Small intestine (tissue), 7 donors: ENCODE data around the gene RPIA. TPM values are rescaled to one million over a fixed set of nuclear protein-coding genes. Genes with fewer than 3 reads are reported as not detected.

Source experiments
- DNase-seq, 2 donors: peaks; one replicate each; pipeline versions ENCODE4 v3.0.0 to v3.0.0-alpha.2; 2013
- FAIRE-seq: peaks from 2 replicates; lab custom pipeline; 2012; peaks lifted over from hg19 to GRCh38; lab: Jason Lieb, UNC
- H3K27ac ChIP-seq, 3 donors: one replicate each; pipeline ENCODE4 v1.5.1; 2013; ENCODE audit warnings: low read length in 2 of 3, mild to moderate bottlenecking in 2 of 3, control low read depth in 1 of 3, inconsistent platforms in 1 of 3, low read depth in 1 of 3, moderate library complexity in 1 of 3
- H3K27me3 ChIP-seq, 3 donors: one replicate each; pipeline ENCODE4 v1.6.1; 2013; ENCODE audit warnings: low read length in 3 of 3, inconsistent platforms in 1 of 3; ENCODE audit not compliant: control insufficient read depth in 3 of 3, insufficient read depth in 3 of 3
- H3K36me3 ChIP-seq, 3 donors: one replicate each; pipeline ENCODE4 v1.6.1; 2013; ENCODE audit warnings: low read length in 3 of 3, inconsistent platforms in 1 of 3, low read depth in 1 of 3, mild to moderate bottlenecking in 1 of 3, moderate library complexity in 1 of 3; ENCODE audit not compliant: control insufficient read depth in 3 of 3, insufficient read depth in 2 of 3
- H3K4me1 ChIP-seq, 3 donors: one replicate each; pipeline ENCODE4 v1.6.1; 2013; ENCODE audit warnings: low read length in 2 of 3, inconsistent platforms in 1 of 3, low read depth in 1 of 3, mild to moderate bottlenecking in 1 of 3, moderate library complexity in 1 of 3; ENCODE audit not compliant: control insufficient read depth in 3 of 3, insufficient read depth in 2 of 3
- H3K4me3 ChIP-seq, 3 donors: one replicate each; pipeline ENCODE4 v1.5.1; 2013; ENCODE audit warnings: low read length in 3 of 3, control low read depth in 1 of 3, inconsistent platforms in 1 of 3, low read depth in 1 of 3, mild to moderate bottlenecking in 1 of 3, moderate library complexity in 1 of 3
- H3K9me3 ChIP-seq, 2 donors: one replicate each; pipeline ENCODE4 v1.6.1; 2013; ENCODE audit warnings: low read depth in 1 of 2, low read length in 1 of 2; ENCODE audit not compliant: control insufficient read depth in 2 of 2, insufficient read depth in 1 of 2
- WGBS, 3 donors: extraction: QIAGEN DNeasy Blood & Tissue Kit; methylation state at CpG; one replicate each; pipeline ENCODE4 v1.1.7; 2013; 5-methylcytosine and 5-hydroxymethylcytosine counted together
- polyA plus RNA-seq, 4 donors: library from polyadenylated mRNA; stranded (reverse) in 3 of 4; unstranded in 1 of 4; fragments of 200-250 nt in 3 of 4; fragments of 120-200 nt in 1 of 4; gene quantifications; one replicate each; pipeline versions ENCODE4 v1.2.1 to v1.2.3, GENCODE V29; 2013
- donor health status: healthy with polysubstance abuse.
- donor health status: control.
- donor health status: control.
- donor health status: Bipolar disorder and iron deficiency.
- donor health status: healthy.

The RPIA gene
- polyA plus RNA-seq, 4 donors: 14.5 to 53.7 (median 21.4) TPM

GRCh38 chr2:88692187-88692586 lies 714 bp downstream of the RPIA start:
- Histone ChIP-seq H3K27me3 (no peaks in the 10 kb centered on the region), H3K9me3 (peaks cover 0 to 10% of the 10 kb centered on the region in 2 donors), H3K4me3 (peak overlapping the region; percentile 71 to 87 (median 83)), H3K36me3 (no peaks in the 10 kb centered on the region), H3K4me1 (peaks cover 7 to 17% (median 9%) of the 10 kb centered on the region in 3 donors), H3K27ac (peak overlapping the region; percentile 38 to 90 (median 77))
- 0% methylated on average over 11 of the region's 11 CpGs for WGBS, 3 donors
- DNase-seq (peak; percentile 37 to 58), FAIRE-seq (no peak)

GRCh38 chr2:88693911-88694414 lies 2.5 kb downstream of the RPIA start:
- no peak overlapping the region for H3K4me3 ChIP-seq
- 77 to 85% (median 77%) methylated on average over 3 of the region's 3 CpGs for WGBS, 3 donors
- H3K27ac ChIP-seq: no peak overlapping the region
- H3K9me3 ChIP-seq: peaks cover 0 to 6% of the 10 kb centered on the region in 2 donors
- H3K27me3 ChIP-seq: no peaks in the 10 kb centered on the region
- peaks cover 18 to 25% (median 21%) of the 10 kb centered on the region in 3 donors for H3K4me1 ChIP-seq
- no peak for FAIRE-seq
- DNase-seq: no peak
- peaks cover 0 to 3% (median 0%) of the 10 kb centered on the region in 3 donors for H3K36me3 ChIP-seq

- no peak overlapping the region for H3K4me3 ChIP-seq
- WGBS, 3 donors: 58 to 79% (median 66%) methylated on average over 3 of the region's 3 CpGs
- no peak for FAIRE-seq
- H3K27me3 ChIP-seq: no peaks in the 10 kb centered on the region
- peaks cover 21 to 23% (median 23%) of the 10 kb centered on the region in 3 donors for H3K4me1 ChIP-seq
- DNase-seq: no peak
- no peaks in the 10 kb centered on the region for H3K9me3 ChIP-seq
- no peak overlapping the region for H3K27ac ChIP-seq
- peaks cover 0 to 8% (median 0%) of the 10 kb centered on the region in 3 donors for H3K36me3 ChIP-seq
Measured at GRCh38 chr2:88696611-88697010, 5.1 kb downstream of the RPIA start.

GRCh38 chr2:88697370-88698026 lies 6.0 kb downstream of the RPIA start:
- Histone ChIP-seq H3K36me3 (peaks cover 0 to 8% (median 0%) of the 10 kb centered on the region in 3 donors), H3K4me1 (peaks cover 20 to 23% (median 21%) of the 10 kb centered on the region in 3 donors), H3K4me3 (no peak overlapping the region), H3K27ac (peak overlapping the region; percentile 26 to 87 (median 59)), H3K9me3 (peaks cover 0 to 4% of the 10 kb centered on the region in 2 donors), H3K27me3 (no peaks in the 10 kb centered on the region)
- FAIRE-seq (no peak), DNase-seq (peak; percentile 60 to 72)
- 30 to 64% (median 39%) methylated on average over 3 of the region's 3 CpGs for WGBS, 3 donors

GRCh38 chr2:88698027-88698413 lies 6.5 kb downstream of the RPIA start:
- H3K4me1 ChIP-seq: peaks cover 20 to 23% (median 21%) of the 10 kb centered on the region in 3 donors
- H3K27me3 ChIP-seq: no peaks in the 10 kb centered on the region
- no peak overlapping the region for H3K4me3 ChIP-seq
- no peak for FAIRE-seq
- WGBS, 3 donors: 89 to 94% (median 92%) methylated on average over 2 of the region's 2 CpGs
- peaks cover 0 to 9% of the 10 kb centered on the region in 2 donors for H3K9me3 ChIP-seq
- H3K27ac ChIP-seq: peak overlapping the region; percentile 35 to 87 (median 65)
- no peak for DNase-seq
- peaks cover 0 to 13% (median 0%) of the 10 kb centered on the region in 3 donors for H3K36me3 ChIP-seq

GRCh38 chr2:88698498-88699233 lies 7.2 kb downstream of the RPIA start:
- 27 to 63% (median 47%) methylated on average over 3 of the region's 3 CpGs for WGBS, 3 donors
- FAIRE-seq: no peak
- Histone ChIP-seq H3K4me3 (no peak overlapping the region), H3K27me3 (no peaks in the 10 kb centered on the region), H3K36me3 (peaks cover 0 to 19% (median 3%) of the 10 kb centered on the region in 3 donors), H3K27ac (peak overlapping the region; percentile 65 to 80 (median 65)), H3K4me1 (peaks cover 15 to 21% (median 20%) of the 10 kb centered on the region in 3 donors), H3K9me3 (peaks cover 0 to 15% of the 10 kb centered on the region in 2 donors)
- peak; percentile 84 to 97 for DNase-seq

- peaks cover 0 to 11% (median 3%) of the 10 kb centered on the region in 3 donors for H3K36me3 ChIP-seq
- H3K27me3 ChIP-seq: no peaks in the 10 kb centered on the region
- DNase-seq (no peak), FAIRE-seq (no peak)
- H3K4me3 ChIP-seq: no peak overlapping the region
- no peak overlapping the region for H3K27ac ChIP-seq
- 79 to 92% (median 81%) methylated on average over 2 of the region's 2 CpGs for WGBS, 3 donors
- peaks cover 0 to 24% of the 10 kb centered on the region in 2 donors for H3K9me3 ChIP-seq
- peaks cover 0 to 10% (median 6%) of the 10 kb centered on the region in 3 donors for H3K4me1 ChIP-seq
Measured at GRCh38 chr2:88707003-88707402, 15.5 kb downstream of the RPIA start.

- Histone ChIP-seq H3K9me3 (peaks cover 0 to 4% of the 10 kb centered on the region in 2 donors), H3K27me3 (no peaks in the 10 kb centered on the region), H3K4me3 (no peak overlapping the region), H3K27ac (no peak overlapping the region), H3K36me3 (no peaks in the 10 kb centered on the region), H3K4me1 (peaks cover 0 to 10% (median 6%) of the 10 kb centered on the region in 3 donors)
- no peak for DNase-seq
- WGBS, 3 donors: 95 to 97% (median 96%) methylated on average over 4 of the region's 4 CpGs
- no peak for FAIRE-seq
Measured at GRCh38 chr2:88709181-88709631, 17.7 kb downstream of the RPIA start.
